Measurements from ENCODE around the gene MGAT5. TPM values are rescaled to one million over a fixed set of nuclear protein-coding genes. Genes with fewer than 3 reads are reported as not detected.

MGAT5 gene
- total RNA-seq, 4 donors from 2014 or later, result 32.4 to 65.9 (median 46.6) TPM

DNA sequence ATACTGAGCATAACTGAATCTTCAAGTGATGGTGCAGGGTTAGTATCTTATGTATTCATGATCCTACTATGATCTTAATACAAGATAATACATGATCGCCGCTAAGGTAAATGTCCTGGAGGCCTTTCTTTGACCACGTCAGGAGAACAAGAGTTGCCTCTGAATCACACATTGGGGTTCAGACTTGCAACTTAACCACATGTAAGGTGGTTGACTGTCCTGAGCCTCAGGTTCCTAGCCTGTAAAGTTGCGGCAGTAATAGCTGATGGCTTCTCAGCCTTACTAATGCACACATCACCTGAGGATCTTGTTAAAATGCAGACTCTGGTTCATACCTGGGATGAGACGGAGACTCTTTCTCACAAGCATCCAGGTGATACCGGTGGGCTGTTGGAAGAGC, 112.5 kb downstream of the MGAT5 start:
- 94 to 100% methylated on average over 3 to 6 of the region's 6 CpGs for WGBS, 2 donors (ENCODE audit: low coverage in 1 of 2)
- no peak for TF ChIP-seq EP300 (IDR thresholded peaks at IDR 0.05)
- TF ChIP-seq, protein P1, sequence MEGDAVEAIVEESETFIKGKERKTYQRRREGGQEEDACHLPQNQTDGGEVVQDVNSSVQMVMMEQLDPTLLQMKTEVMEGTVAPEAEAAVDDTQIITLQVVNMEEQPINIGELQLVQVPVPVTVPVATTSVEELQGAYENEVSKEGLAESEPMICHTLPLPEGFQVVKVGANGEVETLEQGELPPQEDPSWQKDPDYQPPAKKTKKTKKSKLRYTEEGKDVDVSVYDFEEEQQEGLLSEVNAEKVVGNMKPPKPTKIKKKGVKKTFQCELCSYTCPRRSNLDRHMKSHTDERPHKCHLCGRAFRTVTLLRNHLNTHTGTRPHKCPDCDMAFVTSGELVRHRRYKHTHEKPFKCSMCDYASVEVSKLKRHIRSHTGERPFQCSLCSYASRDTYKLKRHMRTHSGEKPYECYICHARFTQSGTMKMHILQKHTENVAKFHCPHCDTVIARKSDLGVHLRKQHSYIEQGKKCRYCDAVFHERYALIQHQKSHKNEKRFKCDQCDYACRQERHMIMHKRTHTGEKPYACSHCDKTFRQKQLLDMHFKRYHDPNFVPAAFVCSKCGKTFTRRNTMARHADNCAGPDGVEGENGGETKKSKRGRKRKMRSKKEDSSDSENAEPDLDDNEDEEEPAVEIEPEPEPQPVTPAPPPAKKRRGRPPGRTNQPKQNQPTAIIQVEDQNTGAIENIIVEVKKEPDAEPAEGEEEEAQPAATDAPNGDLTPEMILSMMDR (IDR thresholded peaks at IDR 0.05), result no peak
- TF ChIP-seq POLR2AphosphoS5 (IDR thresholded peaks at IDR 0.05), result no peak
- TF ChIP-seq POLR2A (IDR thresholded peaks at IDR 0.05), result no peak
- no peak for ATAC-seq
- Histone ChIP-seq H3K9me3 (no peaks in the 10 kb centered on the region), H3K27me3 (no peaks in the 10 kb centered on the region), H3K27ac (no peak overlapping the region), H3K36me3 (peaks cover 0 to 18% of the 10 kb centered on the region in 2 donors), H3K4me1 (peaks cover under 1 to 42% (median 8%) of the 10 kb centered on the region in 3 donors), H3K4me3 (no peak overlapping the region)

DNA sequence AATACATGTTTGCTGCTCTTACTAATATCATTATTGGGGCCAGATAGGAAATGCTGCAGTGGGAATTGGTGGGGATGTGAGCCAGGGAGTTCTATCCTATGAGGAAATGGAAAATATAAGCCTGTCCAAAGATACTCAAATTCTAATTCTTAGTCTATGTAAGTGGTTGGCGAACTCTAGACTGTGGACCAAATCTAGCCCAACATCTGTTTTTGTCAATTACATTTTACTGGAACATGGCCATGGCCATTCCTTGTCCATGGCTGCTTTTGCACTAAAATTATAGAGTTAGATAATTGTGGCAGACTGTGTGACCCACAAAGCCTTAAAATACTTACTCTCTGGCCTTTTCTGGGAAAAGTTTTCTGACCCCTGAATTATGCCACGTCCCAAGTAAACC, 113.3 kb downstream of the MGAT5 start:
- Histone ChIP-seq H3K27me3 (no peaks in the 10 kb centered on the region), H3K27ac (no peak overlapping the region), H3K9me3 (no peaks in the 10 kb centered on the region), H3K36me3 (peaks cover 0 to 13% of the 10 kb centered on the region in 2 donors), H3K4me1 (peaks cover 0 to 44% (median 8%) of the 10 kb centered on the region in 3 donors), H3K4me3 (no peak overlapping the region)
- TF ChIP-seq POLR2A (IDR thresholded peaks at IDR 0.05) (no peak), EP300 (IDR thresholded peaks at IDR 0.05) (no peak), POLR2AphosphoS5 (IDR thresholded peaks at IDR 0.05) (no peak)
- TF ChIP-seq, protein P1 (IDR thresholded peaks at IDR 0.05), result no peak
- WGBS, 2 donors (ENCODE audit: low coverage in 1 of 2), result 36 to 50% methylated on average over 2 of the region's 2 CpGs
- ATAC-seq, result no peak

DNA sequence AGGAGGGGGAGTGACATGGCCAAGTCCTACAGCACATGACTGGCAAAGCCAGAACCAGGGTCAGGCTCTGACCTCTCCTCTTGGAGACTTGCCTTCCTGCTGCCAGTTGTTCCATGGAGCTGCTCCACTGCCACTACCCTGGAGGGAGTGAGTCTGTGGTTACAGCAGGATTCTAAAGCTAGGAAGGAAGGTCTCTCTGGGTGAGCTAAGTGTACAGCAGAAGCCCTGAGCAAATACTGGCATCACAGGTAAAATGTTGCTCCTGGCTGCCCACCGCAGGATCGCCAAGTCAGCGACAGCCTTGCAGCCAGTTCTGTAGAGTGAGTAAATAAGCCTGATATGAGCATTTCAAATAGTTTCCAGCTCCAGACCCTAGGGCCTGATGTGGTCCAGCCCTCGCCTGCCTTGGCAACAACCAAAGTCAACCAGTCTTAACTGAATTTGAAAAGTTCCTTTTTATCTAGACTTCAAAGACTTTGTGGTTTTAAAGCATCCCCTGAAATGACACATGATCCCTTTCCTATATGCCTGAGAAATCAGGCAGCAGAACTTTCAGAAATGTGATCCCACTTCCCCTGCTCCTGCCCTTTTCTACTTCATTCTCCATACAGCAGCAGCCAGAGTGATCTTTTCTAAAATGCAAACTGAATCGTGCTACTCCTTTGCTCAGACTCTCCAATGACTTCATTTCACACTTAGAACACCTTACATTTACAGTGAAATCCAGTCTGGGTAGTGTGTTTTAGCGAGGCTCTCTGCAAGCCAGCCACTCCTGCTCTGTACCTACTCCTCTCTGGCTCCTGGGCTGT, 114.3 kb downstream of the MGAT5 start:
- Histone ChIP-seq H3K36me3 (peaks cover 0 to 3% of the 10 kb centered on the region in 2 donors), H3K27me3 (no peaks in the 10 kb centered on the region), H3K4me3 (no peak overlapping the region), H3K27ac (no peak overlapping the region), H3K9me3 (no peaks in the 10 kb centered on the region), H3K4me1 (peaks cover 0 to 54% (median 14%) of the 10 kb centered on the region in 3 donors)
- TF ChIP-seq, protein P1 (IDR thresholded peaks at IDR 0.05), result no peak
- no peak for ATAC-seq
- WGBS, 2 donors (ENCODE audit: low coverage in 1 of 2), result 55 to 77% methylated on average over 3 of the region's 6 CpGs

DNA sequence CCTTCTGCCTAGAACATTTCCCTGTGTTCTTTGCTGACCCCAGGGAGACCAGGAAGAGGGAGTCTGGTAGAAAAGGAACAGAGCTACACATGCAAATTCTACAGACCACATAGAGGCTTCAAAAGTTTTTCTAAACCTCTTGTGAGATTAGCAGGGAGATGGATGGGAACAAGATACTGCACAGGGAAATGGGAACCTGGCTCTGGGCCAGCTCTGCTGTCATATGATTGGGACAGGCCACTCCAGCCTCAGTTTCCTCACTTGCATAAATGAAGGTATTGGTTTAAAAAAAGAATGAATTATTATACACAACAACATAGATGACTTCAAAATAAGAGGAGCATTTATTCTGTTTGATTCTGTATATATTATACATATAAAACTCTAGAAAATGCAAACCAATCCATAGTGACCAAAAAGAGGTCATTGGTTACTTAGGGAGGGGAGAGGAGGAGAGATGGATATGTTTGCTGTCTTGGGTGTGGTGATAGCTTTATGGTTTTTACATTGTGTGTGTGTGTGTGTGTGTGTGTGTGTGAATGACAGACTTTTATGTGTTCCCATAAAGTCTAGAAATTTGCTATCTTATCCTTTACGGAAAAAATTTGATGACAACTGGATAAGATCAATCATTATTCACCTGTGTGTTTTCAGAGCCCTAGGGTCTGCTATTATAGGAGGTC, 115.5 kb downstream of the MGAT5 start:
- peaks cover 0 to 55% (median 14%) of the 10 kb centered on the region in 3 donors for H3K4me1 ChIP-seq
- no peak for ATAC-seq
- no peaks in the 10 kb centered on the region for H3K27me3 ChIP-seq
- WGBS, 2 donors (ENCODE audit: low coverage in 1 of 2), result 88 to 100% methylated on average over 1 of the region's 1 CpG
- no peaks in the 10 kb centered on the region for H3K9me3 ChIP-seq
- H3K36me3 ChIP-seq, result no peaks in the 10 kb centered on the region
- no peak overlapping the region for H3K27ac ChIP-seq
- no peak overlapping the region for H3K4me3 ChIP-seq
- TF ChIP-seq POLR2A (IDR thresholded peaks at IDR 0.05) (no peak), EP300 (IDR thresholded peaks at IDR 0.05) (no peak), POLR2AphosphoS5 (IDR thresholded peaks at IDR 0.05) (no peak)
- TF ChIP-seq, protein P1 (IDR thresholded peaks at IDR 0.05), result no peak
